ENCODE data around the gene FCMR.

Gene FCMR, protein sequence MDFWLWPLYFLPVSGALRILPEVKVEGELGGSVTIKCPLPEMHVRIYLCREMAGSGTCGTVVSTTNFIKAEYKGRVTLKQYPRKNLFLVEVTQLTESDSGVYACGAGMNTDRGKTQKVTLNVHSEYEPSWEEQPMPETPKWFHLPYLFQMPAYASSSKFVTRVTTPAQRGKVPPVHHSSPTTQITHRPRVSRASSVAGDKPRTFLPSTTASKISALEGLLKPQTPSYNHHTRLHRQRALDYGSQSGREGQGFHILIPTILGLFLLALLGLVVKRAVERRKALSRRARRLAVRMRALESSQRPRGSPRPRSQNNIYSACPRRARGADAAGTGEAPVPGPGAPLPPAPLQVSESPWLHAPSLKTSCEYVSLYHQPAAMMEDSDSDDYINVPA

DNA sequence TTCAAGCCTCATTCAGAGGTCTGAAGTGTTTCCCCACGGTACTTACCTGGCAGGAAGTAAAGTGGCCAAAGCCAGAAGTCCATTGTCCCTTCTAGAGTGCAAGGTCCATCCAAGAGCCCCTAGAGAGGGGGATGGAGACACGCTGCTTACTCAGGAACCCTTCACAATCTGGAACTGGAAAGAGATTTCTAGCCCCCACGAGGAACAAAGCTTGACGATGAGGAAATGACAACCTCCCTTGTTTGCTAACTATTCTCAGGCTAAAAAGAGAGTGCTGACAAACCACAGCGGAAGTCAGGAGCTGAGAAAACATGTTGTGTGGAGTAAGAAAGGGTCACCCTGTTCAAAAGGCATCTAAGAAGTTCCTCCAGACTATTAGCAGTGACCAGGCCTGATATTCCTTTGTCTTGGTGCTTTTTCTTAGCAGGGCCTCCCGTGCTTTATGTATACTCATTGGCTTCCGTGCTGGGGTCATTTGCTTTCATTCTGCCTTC is at the start of gene FCMR:
TSS of gene FCMR (minus strand) at position 170 of the 494 bp plus-strand sequence. CDS start at position 83, 87 bp downstream.
- DNase-seq = peak; percentile 75 to 81 (median 78)

DNA sequence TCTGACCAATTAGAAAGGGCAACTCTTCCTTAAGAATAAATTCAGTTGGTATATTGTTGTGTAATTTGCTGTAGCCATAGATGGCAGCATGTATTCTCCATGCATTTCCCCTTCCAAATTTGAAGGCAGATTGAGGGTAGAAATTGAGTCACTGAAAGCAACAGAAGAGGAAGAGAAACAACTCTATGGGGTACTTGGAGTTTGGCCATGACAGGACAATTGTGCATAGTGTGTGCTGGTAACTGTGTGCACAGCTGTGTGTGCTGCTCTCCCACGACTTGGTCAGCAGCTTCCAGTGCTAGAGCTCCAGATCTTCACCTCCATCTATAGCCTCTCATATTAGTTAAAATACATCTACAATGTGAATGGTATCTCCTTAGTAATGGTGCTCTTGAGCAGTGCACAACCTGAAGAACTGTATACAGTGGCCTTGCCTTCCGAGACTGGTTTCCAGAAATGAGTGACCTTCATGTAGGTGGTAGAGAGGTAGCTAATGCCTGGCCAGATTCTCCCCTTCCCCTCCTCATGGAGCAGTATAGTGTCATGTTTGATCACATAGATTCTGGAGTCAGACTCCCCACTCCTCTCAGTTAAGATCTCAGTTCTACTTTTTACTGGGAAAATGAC is 49.4 kb upstream of the FCMR start:
- peak; percentile 62 to 87 (median 78) for DNase-seq

DNA sequence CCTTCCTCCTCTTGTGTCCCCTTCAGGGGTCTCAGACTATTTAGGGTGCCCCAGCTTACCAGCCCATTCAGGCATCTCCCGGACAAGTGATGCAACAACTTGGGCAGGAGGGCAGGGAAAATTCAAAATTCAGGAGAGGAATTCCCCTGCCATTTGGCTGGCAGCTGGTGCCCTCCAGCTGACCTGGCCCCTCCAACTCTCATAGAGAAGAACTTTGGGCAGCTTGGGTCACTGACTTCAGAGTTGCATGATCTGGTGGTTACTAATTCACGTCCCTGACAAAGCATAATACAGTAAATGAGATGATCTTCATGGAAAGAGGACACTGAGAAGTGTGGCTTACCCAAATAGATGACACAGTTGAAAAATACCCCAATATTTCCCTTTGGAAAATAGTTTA is 48.7 kb upstream of the FCMR start, which contains the start of gene FCAMR:
TSS of gene FCAMR (minus strand) at position 15 of the 400 bp plus-strand sequence. CDS start 335 bp downstream, outside the sequence.
- DNase-seq = peak; percentile 84 to 94 (median 86)

DNA sequence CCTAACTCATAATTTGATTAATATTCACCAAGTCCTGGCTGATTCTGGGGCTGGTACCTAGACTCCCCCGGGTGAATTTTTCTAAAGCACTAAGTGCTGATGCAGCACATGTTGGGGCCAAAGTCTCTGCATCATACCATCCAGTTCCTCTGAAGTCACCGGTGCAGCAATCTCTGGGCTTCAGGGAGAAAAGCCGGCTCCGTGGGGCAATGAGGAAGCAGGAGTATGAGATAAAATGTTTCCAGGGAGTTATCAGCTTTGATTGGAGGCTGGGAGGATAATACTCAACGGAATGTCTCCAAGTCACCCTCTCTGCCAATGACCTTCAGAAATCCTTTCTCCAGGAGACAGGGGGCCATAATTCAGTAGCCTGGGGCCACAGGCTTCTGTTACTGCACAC is 47.3 kb upstream of the FCMR start:
- peak; percentile 74 to 79 (median 76) for DNase-seq

DNA sequence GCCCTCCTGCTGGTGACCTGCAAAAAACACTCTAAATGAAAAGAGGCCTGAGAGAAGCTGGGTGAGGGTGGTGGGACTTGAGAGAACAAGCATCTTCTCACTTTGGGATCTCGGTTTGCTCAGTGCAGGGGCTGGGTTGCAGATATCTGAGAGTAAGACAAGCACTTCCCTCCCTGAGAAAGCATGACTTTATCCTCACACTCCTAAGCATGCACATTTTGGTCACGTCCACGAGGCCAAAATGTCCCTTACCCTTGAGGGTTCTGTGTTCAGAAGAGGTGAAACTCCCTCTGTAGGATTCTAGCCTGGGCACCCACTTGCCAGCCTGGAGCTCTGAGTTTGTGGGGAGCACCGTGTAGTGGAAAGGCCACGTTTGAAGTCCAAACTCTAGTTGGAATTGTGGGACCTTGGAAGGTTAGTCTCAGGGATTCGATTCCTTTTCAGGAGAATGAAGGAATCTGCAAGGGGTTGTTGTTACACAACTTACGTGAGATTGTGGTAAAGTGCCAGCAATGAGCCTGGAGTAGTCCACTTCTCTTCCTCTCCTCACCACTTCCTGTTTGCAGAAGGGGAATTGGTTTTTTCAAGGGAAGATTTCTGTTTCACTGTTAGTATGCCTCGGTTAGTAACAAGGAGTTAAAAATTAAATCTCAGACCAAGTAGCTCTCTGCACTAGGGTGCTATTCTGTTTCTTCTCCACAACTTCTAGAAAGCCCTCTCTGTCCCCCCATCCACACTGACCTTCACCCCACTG is 45.5 kb upstream of the FCMR start:
- DNase-seq = peak; percentile 75 to 90 (median 85)

DNA sequence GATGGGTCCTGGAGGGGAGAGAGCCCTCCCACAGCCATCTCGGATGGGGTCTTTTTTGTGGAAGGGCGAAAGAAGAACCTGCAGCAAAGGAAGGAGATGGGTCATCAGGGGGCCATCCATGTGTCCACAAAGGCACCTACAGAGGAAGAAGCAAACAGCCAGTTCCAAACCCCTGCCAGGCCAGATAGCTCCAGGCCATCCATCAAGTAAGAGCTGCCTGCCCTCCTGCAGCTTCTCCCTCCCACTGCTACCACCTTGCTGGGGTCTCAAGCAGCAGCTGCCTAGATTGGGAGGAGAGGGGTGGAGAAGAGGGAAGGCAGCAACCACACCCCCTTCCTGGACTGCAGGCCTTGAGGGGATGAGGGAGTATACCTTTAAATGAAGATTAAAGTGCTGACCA is 44.0 kb upstream of the FCMR start:
- no peak for DNase-seq

DNA sequence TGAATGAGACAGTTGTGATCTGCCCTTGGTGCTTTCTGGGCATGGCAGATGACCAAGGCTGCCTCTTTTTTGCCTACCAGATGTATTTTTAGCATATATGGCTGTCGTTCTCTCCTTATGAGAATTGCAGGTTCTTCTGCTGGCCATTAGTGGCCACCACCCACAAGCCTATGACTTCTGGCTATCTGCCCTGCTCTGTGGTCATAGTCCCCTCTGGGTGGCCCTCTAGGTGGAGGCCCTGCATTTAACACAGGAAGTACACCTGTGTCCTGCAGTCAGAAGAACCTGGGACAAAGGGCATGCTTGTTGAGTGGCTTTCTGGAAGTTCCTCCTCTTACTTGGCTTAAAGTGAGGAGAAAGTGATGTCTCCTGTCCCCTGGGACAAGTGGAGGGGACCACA is 42.0 kb upstream of the FCMR start:
- no peak for DNase-seq

DNA sequence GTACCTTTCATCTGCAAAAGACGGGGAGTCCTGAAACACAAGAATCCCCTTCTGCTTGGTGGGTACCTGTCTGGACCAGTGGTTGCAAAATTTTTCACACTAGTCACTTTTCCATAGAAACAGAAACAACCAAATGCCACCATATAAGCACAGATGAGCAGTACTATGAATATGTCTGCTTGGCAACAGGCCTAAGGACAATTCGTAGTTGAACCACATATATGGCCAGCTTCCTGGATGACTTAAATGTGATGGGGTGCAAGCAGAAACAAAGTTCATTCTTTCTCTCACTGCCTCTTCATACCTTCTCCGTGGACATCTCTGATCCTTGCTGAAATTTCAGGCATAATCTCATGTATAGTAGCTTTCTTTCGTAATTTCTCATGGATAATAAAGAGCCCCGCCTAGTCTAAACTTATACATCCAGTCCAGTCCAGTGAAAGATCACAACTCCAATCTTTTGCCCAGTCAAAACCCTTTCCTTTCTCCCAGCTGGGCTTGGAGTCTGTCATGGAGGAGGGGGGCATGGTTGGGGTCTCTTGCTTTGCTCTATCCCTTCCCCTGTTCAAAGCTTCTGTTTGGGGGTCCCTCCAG is 41.5 kb upstream of the FCMR start:
- DNase-seq = no peak

DNA sequence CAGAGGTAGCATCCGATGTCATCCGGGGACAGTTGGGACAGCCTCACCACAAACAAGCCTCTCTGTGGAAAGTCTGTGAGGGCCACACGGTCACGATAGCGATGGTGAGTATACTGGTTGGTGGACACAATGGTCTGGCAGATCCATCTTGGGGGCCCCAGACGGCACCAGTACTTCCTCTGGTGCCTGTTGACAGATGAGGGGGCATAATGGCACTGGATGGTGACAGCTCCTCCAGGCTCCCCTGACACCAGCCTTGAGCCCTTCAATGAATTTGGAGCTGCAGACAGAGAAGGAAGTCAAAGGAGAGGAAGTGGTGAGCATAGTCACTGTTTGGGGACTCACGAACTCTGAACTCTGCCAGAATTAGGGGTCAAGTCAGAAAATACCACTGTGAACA is 40.5 kb upstream of the FCMR start:
- peak; percentile 57 to 67 (median 62) for DNase-seq

DNA sequence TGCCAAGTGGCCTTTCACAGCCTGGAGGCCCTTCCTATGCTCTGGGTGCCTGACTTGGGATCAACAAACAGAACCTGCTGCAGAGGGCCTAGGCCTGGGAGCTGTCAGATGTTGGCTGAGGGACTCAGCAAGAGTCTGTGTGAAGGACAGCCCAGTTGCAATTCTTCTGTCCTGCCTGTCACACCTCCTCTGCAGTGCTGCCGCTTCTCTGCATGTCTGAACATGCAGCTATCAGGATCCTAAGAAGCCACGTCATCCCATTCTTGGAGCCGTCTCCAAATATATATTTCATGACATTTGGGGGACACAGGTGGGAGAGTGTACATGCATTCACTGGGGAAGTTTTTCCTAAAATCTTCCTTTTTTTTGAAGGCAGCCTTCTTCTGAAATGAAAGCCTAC is 39.9 kb upstream of the FCMR start:
- DNase-seq = no peak

DNA sequence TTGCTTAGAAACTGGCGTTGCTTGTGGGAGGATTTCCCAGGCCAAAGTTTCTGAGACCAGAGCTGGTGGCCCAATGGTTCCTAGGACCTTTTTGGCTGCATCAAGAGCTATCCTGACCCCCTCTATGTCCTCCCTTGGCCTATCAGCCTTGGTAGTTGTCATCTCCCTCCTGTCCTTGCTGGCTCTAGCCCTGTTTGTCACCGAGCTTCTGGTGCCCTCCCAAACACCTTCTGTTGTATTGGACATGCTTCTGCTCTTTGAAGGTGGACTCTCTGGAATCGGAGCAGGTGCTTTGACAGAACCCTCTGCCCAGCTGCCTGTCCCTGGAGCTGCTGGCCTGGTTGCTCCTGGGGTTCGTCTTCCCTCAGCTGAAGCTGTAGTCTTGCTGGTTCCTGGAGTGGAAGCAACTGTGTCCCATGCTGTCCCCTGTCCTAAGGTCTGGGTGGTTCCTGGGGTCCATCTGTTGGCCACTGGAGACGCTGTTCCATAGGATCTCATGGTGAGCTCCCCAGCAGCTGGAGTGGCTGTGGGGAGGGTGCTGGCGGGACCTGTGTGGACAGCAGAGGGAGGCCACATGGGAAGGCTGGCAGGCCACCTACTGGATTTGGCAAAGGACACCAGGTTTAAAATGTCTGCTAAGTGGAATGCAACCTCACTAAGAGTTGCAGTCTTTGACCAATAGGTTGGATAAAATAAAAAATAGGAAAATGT is 39.1 kb upstream of the FCMR start:
- DNase-seq = no peak

DNA sequence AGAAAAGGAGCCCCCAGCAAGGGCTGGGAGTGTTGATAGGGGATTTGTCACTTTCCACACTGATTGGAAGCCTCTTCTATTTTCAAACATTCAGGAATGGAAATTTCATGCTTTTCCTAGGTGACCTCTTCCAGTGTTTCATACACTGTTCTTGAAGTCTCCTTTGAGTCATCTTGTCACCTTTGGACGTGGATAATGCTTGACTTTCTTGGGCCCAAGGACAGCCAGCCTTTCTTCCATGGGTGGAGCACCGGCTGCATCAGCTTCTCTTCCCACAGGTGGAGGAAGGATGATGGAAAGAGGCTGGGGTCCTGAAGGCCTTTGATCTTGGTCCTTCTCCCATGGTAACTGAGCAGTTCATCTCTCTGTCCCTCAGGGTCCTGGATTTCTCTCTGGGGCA is 36.4 kb upstream of the FCMR start:
- DNase-seq = no peak

DNA sequence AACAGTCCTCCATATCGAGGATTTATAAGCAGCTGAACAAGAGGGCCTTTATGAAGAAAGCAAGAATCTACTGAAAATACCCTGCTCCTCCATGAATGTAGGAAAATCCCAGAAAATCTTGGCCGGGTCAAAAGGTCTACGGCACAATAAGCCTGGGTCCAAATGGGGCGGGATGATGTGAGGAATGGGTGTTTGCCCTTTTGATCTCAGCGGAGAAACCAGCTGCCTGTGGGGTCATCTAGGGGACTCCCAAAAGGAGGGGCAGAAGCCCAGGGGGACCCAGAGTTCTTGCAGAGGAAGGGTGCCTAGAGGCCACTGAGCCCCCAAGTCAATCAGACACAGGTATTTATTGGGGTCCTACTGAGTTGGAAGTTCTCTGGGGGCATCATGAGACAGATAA is 35.9 kb upstream of the FCMR start:
- DNase-seq = no peak

DNA sequence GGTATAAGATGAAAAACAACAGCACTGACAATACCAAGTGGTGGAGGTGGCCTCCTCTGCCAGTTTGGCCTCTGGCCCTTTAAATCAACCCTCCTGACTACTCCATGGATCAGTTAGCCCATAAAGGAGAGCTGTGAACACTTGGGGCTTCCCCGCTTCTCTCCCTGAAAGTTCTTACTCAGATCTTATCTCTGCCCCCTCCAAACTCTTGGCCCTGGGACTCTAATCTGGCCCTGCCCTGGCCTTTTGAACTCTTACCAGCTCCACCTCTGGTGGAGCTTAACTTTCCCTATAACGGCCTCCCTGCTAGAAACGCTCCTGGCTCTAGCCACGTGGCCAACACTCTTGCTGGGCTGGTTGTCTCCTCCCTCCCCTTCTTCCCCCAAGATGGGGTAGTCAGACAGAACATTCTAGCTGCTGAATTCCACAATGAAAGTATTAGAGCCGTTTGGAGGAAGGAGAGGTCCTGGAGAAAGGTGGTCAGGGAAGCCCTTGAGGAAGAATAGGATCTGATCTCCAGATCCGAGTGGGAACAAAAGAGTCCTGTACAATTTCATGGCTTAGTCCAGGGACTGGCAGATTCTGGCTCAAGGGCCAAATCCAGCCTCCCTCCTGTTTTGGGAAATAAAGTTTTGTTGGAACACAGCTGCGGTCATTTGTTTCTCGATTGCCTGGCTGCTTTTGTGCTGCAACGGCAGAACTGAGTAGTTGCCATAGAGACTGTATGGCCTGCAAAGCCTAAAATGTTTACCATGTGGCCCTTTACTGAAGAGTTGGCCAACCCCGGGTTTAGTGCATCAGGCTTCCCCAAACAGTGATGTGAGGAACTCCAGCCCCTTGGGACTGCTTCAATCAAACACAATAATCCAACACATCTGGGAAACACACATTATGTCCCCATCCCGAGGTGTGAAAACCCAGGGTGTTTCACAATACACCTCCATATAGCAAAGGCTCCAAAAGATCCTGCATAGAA is 34.0 kb upstream of the FCMR start:
- peak; percentile 60 to 77 (median 73) for DNase-seq

DNA sequence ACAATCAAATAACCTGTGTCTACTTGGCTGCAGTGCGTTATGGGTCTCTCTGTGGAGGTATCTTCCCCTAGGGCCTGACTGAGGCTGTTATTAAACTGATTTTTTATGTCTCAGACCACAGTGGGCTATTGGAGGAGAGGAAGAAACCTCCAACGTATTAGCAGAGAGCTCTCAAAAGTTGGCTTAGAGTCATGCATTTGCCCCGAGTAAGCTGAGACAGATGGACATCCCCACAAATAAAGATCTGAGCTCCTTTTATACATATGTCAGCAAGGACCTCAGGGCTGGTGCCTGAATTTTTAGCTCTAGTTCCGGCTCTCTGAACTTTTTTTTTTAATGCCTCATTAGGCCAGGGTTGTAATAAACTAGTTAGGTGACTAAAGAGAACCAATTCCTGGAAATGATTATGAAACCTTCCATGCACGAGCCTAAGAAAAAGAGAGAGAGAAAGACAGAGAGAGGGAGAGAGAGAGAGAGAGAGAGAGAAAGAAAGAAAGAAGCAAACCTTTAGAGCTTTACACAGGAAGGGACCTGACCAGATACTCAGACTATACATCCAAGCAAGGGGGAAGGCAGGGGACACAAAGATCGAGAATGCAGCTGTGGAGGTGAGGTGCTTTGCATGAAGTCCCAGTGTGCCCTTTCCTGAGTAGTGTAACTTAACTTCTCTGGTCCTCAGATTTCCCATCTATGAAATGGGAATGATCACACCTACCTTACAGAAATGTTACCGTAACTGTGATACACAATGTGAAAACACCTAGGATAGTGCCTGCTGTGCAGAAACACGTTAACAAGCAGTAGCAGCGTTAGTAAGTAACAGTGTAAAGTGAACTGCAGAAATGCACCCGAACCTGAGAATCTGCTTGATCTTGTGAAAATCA is 33.0 kb upstream of the FCMR start:
- DNase-seq = no peak

DNA sequence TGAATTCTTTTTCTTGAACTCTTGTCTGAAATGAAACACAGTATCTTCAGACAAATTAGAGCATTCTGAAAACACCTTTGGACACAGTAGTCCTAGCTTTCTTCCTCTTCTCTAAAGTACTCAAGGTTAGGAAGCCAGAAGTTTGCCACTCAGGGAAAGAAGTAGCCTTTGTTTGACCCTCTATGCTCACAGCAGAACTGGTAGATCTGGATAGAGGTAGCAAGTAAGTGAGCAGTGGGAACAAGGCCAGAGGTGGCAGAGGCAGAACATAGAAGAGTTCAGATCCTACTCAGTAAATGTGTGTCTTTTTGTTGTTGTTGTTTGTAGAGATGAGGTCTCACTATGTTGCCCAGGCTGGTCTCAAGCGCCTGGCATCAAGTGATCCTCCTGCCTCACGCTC is 31.9 kb upstream of the FCMR start:
- no peak for DNase-seq

DNA sequence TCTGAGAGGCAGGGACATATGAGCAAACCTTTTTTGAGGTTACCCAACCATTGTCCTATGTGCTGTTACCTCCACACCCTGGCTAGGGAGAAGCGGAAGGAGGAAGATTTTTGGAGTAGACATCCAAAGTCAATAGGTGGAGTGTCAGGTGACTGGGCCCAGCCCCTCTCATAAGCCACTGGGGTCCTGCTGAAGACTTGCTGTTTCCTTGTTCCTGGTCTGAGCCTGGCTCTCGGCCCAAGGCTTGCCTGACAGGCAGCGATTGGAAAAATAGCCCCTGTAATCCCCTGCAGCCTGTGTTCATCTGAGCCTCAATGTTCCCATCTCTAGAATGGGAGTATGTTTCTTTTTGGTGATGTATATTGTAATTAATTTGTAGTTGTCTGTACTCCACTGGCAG is 31.4 kb upstream of the FCMR start:
- DNase-seq = no peak

DNA sequence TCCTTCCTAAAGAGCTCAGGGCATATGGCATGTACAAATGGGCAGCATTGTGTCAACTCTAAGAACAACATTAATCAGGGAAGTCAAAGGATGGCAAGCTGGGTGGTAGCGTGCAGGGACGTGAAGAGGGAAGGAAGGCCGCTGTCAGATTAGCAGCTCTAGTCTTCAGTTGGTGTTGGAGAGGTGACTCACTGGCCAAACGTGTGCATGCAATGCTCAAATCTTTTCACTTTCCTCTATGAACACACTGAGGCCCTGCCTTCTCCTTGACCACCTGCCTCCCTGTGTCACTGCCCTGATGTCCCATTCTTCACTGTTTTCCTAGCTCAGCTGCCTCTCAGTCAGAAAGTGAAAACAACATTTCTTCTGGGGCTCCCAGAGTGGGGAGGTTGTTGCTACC is 30.4 kb upstream of the FCMR start:
- peak; percentile 88 to 94 (median 94) for DNase-seq

DNA sequence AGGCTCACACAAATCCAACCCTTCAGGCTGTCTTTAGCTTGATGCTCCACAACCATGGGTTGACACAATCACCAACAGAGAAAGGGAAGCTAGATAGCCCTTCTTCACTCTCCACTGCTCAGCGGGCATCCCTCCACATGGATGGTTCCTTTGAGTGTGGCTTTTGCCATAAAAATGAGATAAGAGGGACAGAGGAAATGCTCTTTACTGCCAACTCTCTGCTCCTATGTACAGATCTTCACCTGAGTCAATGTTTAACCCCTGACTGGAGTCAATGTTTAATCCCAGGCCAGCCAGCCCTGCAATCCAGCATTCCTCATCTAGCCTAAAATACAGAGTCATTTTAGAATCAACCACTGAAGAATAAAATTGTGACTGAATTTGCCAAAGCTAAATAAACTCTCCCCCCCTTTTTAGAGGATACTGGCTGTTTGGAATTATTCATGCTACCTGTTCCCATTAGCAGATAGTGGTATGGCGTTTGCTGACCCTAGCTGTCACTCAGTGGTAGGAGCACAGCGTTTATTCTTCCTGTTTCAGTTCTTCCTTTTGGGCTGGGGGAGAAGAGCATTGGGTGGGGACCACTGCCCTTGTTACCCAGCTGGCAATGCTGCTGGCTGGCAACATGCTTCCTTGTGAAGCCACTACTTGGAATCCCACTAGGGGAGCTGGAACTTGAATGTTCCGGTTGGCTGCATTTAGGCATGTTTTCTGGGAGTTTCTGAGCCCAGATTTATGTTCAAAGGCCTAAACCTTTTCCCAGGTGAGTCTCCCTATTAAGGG is 29.8 kb upstream of the FCMR start:
- DNase-seq = no peak

Data from suppressor macrophage treated with lipopolysaccharide for 1 hour (primary cell).